Dermis microvascular lymphatic vessel endothelial cell (primary cell): Measurements from ENCODE around the gene C1orf185. TPM values are rescaled to one million over a fixed set of nuclear protein-coding genes. Genes with fewer than 3 reads are reported as not detected.
"Not testable (repeated sequence)": the region's sequence is repeated elsewhere in the genome, so short reads cannot be mapped to it uniquely, and the experiment has no call there.

Source experiments
- DNase-seq, 2 donors: peaks; one replicate each; pipeline versions ENCODE4 v3.0.0 to v3.0.0-alpha.2; 2010; ENCODE audit warnings: low read depth in 2 of 2
- total RNA-seq: library from RNA; depleted of rRNA; stranded (reverse); fragments of >200 nt; gene quantifications from 2 replicates; pipeline ENCODE4 v1.2.1, GENCODE V29; 2014

C1orf185 gene
- not detected in 2 replicates for total RNA-seq

DNA sequence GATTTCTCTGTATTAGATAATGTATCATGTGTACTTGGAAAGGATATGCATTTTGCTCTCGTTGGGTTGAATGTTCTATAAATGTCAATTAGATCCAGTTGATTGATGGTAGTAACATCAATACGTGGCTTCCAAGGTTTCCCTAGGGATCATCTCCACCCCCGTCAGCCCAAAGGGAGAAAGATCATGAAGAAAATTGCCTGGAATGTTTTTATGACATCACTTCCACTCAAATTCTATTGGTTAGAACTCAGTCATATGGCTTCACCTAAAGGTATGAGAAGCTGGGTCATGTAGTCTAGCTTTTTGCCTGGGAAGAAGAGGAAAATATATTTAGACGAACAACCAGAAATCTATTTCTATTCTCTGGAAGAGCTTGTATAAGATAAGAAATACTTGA is at the start of gene C1orf185:
C1orf185 (plus strand) TSS at position 253 of the 400 bp plus-strand sequence; CDS start at position 259, 6 bp downstream.
- DNase-seq, result no peak

DNA sequence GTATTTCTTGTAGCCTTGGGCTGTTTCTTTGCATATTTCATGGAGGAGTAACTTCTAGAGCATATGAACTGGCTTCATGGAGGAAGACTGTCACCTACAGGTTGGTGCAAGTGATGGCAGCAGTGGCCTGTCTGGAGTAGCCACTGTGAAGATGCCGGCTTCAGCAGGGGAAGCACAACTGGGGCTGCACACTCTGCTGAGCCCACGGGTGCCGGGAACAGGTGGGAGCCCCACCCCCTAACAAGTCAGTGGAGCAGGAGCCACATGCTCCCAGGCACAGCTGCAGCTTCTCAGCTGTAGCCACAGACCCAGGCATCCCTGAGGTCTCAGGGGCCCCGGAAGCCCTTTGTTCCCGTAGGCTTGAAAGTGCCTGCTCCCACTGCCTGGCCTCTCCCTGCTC is 43.2 kb upstream of the C1orf185 start:
- DNase-seq, result peak; percentile 4 to 33

DNA sequence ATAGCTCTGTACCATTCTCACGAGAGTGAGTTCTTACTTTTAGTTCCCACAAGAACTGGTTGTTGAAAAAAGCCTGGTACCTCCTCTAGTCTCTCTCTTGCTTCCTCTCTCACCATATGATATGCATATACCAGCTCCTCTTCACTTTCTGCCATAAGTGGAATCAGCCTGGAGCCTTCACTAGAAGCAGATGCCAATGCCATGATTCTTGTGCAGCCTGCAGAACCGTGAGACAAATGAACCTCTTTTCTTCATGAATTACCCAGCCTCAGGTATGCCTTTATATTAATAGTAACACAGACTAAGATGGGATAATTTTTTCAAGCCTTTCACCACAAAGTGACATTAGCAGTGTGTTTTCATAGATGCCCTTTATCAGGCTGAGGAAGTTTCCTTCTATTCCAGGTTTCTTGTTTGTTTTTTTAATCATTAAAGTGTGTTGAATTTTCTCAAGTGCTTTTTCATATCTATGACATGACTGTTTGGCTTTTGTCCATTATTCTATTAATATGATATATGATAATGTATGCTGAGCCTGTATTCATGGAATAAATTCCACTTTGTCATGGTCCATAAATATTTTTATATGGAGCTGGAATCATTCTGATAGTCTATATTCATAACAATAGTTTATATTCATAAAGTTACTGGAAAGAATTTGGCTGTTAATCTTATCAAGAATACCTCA is 40.7 kb upstream of the C1orf185 start:
- DNase-seq, result no peak

DNA sequence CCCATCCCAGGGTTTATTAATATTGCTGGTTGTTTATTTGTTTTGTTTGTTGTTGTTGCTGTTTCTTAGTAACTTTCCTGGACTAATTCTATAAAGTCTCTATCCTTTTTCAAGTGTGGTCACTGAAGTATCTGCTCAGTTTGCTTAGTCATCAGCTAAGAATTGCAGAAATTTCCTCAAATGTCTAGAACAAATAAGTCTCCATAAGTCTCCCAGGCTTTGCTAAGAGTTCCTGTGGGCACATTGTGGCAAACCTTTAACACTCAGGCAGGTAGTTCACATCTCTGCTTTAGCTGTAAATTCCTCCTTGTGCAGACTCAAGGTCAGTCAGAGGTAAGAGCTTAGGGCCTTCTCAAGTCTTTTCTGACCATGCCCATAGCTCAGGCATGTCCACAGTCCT is 38.9 kb upstream of the C1orf185 start:
- peak in 1 of 2 donors; percentile 58 for DNase-seq

DNA sequence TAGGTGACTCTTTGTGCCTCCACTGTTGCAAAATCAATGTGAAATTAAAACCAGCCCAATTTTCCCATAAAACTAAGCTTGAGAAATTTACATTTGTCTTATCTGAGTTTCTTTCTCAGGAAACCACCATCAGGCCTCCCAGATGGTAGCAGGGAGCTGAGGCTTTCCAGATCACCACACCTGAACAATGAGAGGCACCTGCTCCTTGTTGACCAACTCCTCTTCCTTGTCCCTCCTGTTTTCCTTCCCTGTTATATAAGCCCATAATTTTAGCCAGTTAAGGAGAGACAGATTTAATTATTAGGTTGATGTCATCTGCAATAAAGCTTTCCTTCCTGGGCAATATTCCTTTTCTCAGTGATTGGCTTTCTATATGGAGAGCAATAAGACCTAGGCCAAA is 32.0 kb upstream of the C1orf185 start:
- no peak for DNase-seq

DNA sequence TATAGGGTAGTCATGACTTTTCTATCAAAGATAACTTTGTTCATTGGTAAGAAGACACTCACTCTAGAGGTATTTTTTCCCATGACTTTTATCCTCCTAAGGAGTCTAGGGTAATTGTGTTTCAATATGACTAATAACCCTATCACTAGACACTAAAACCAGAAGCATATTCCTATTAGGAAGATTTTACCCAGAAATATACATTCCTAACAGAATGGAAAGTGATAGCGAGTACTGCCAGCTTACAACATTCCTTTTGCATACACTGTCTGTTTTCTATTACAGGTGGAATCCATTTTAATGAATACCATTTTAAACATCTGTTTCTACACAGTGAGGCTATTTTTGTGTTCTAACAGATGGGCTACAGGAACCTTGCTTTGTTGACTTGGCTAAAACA is 31.4 kb upstream of the C1orf185 start:
- no peak for DNase-seq

DNA sequence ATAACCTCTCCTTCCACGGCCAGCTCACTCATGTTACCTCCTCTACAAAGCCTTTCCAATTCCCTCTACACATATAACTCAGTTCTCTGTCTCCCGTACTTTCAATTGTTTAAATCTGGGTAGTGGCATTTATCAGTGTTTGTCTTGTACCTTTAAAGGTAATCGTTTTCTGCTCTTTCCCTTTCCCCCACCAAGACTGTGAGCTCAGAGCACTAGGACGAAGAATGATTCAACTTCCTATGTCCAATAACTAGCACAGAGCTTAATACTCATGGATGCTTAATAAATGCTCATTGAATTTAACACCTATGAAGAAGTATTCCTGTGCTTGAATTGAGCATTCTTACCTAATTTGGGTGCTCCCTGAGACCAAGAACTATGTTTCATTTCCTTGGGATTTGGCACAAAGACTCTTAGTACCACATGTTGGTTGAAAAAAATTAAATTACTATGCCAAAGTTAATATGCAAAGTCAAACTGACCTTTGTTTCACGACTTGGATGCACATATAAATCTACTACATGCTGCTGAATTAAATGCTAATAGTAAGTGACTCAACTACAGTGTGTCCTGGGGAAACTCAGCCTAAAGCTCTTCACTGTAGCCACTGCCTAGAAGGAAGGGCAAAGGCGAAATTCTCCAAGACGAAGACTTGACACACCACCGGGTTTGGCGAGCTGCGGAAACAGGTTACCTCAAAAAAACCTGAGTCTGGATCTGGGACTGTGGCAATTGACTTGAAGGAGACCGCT is 30.6 kb upstream of the C1orf185 start:
- no peak for DNase-seq

DNA sequence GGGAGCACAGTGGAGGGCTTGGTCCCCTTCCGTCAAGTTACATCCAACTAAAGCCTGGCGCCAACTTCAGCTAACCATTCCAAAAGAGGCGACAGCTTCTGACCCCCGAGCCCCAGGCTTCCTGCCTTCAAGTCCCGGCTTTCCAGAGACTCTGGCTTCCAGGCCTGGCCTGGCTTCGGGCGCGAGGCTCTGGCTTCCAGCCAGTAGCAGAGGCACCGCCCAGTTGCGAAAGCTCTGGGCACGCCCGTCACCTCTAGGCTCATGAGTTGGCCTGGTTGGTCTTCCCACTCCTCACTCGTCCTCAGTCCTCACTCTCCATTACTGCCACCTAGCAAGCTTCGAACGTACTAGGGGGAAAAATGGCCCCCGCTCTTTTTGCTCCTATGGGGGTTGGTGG is 30.0 kb upstream of the C1orf185 start:
- DNase-seq, result no peak

DNA sequence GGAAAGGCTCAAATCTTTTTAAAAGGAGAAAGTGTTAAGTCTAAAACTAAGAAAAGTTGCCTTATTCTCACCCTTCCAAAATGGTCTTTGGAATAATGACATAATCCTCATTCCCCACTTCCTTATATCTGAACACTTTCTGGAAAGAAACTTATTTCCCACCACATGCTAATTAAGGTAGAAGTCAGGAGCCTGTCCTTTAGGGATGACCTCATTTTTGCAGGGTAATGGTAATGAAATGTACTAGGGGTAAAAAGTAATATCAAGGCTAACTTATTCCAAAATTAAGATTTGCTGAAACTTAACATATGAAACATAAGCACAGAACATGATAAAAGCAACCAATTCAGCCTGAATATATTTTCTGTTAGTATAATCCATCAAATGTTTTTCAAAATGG is 29.4 kb upstream of the C1orf185 start:
- no peak for DNase-seq

DNA sequence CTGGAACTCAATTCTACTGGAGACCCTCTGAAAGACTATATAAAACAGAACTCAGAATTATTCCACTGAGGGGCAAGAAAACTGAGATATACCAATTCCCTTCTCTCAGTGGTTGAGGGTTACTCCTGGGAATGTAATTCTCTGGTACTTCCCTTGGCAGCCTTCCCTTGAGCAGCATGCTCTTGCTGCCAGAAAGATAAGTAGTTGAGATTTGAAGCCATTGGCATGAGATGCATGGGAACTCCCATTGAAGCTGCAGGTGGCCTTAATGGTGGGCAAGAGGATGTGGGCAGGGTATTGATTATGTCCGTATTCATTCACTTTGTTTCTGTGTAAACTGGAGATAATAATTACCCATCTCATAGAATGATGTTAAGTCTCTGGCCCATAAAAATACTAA is 28.6 kb upstream of the C1orf185 start:
- no peak for DNase-seq

DNA sequence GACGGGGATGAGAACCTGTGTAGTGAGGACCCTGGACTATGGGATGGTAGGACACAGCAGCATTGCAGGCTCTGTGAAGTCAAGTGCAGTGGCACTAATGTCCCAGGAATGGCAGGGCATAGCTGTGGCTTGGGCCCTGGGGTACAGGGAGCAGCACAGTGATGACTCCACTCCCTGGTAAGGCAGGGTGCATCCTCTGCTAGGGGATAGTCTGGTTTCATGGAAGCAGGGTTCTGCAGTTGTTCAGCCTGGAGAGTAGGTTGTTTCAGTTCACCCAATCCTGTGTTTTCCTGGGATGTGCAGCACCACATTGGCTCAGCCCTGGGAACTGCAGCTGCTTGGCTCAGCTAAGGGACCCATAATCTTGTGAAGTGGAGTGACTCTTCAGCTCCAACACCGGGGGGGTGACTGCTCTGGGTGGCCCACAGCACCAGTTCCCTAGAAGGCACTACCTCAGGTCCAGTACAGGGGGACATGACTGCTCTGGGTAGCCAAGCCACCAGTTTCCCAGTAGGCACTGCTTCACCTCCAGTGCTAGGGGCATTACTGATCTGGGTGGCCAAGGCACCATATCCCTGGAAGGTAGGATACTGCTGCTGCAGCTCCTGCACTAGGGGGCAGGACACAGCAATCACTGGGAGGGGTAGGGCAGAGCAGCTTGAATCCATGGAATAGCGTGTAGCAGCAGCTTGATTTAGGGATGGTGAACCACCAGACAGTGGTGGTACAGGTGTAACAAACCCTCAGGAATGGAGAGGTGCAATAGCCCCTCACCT is 15.3 kb upstream of the C1orf185 start:
- no peak for DNase-seq

DNA sequence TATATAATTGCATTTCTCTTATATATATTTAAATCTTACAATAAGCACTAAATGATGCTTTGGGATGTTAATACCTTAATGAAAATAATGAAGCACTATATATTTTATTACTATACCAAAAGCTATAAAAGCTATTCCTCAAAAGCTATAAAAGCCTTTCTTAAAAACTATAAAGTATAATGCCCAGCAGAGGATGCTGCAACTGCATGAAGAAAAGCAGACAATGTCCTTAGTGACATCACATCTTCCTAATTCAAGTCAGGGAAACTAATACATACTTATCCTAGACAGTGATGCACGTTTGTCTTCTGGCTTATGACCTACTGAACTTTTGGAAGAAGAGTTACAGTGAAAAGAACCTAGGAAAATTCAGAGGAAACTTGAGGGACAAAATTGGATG is 13.6 kb upstream of the C1orf185 start:
- DNase-seq, result no peak

DNA sequence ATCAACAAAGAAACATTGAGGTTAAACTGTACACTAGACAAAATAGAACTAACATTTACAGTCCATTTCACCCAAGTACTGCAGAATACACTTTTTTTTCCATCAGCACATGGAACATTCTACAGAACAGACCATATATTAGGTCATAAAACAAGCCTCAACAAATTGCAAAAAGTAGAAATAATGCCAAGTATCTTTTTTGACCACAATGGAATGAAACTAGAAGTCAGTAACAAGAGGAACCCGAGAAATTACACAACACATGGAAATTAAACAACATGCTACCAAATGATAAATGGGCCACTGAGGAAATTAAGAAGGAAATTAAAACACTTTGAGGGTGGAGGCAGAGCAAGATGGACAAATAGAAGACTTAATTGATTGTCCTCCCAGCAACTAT is 8.4 kb upstream of the C1orf185 start:
- DNase-seq, result no peak

DNA sequence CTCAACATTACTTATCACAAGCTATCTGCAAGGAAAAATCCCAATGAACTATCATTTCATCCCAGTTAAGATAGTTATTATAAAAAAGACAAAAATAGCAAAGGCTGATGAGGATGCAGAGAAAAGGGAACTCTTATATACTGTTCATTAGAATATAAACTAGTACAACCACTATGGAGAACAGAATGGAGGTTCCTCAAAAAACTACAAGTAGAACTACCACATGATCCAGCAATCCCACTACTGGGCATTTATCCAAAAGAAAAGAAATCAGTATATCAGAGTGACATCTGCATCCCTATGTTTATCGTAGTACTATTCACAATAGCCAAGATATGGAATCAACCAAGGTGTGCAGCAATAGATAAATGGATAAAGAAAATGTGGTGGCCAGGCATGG is 4.9 kb upstream of the C1orf185 start:
- no peak for DNase-seq

DNA sequence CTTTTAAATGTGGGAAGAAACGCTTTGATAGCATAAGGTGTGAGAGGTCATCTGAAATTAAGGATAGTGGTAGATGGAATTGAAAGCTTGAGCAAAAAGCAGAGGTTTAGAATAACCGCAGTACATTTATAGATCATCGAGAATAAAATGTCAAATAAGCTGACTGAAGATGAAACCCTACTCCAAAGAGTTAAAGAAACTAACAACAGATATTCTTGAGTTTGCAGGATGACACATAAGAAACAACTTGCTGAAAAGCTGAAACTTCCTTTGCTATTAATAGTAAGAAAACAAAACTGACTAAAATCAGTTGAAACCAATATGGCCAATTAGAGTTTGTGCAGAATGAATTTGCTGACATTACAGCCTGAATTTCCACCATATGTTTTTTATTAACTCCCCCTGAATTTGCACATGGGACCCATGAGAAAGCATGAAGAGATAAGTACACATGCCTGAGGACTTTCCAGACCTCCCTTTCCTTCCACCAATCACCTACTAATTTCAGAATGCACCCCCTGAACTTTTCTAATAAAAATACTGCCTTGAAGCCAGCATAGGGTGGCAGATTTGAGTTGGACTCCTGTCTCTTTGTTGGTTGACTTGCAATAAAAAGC is 1.7 kb upstream of the C1orf185 start:
- DNase-seq, result no peak

DNA sequence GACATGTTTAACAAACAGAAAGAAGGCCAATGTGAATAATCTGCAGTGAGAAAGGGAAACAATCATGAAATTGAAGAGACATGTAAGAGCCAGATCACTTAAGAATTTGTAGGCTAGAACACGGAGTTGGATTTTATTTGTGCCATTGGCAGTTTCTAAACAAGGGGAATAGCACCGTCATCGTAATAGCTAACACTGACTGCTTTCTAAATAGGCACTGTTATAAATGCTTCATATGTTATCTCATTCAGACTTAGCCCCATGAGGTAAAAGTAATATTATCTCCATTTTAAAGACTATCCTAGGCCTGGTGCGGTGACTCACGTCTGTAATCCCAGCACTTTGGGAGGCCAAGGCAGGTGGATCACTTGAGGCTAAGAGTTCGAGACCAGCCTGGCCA is 12.1 kb downstream of the C1orf185 start:
- DNase-seq, result no peak

DNA sequence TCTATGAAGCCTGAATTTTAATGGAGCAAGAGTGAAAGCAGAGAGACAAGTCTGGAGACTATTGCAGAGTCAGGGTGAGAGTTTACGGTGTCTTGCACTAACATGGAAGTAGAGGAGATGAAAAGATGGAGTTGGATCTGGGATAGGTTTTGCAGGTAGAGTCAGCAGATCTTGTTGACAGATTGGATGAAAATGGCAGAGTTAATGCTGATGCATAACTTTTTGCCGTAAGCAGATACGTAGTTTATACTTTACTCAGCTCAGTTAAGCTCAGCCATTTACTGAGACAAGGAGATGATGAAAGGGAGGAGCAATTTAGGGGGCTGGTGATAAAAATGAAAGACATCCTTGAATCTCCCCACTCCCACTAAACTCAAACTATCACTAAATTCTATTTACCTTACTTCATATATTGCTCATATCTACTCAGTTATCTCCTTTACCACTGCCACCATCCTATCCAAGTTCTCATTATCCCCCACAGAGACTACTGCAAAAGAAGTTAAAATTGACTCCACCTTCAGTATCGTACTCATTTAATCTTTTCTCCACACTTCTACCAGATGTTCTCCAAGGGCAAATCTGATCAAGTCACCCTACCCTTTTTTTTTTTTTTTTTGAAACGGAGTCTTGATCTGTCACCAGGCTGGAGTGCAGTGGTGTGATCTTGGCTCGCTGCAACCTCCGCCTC is 13.8 kb downstream of the C1orf185 start:
- no peak for DNase-seq

DNA sequence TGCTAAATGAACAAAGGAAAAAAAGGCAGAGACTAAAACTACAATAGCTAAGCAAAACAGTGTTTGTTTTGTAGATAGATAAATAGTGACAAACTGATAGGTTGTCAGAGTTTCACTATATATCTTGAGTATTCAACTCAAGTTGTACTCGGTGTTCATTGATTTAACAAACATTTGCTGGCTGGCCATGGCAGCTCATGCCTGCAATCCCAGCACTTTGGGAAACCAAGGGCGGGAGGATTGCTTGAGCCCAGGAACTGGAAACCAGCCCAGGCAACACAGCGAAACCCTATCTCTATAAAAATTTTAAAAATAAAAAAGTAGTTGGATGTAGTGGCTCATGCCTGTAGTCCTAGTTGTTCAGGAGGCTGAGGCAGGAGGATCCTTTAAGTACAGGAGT is 17.3 kb downstream of the C1orf185 start:
- DNase-seq, result no peak

DNA sequence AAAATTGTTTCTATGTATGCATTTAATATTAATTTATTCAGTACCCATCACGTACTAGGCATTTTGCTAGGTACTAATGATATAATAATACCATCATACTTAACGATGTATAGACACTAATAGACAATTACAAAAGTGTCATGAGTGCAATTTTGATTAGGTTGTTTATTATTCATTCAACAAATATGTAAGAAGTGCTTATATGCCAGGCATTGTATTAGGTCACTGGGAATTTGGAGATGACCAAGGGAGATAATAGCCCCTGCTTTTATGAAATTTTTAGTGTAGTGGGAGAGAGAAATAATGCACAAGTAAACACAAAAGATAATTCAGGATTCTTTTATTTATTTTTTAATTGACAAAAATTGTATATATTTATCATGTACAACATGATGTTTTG is 18.6 kb downstream of the C1orf185 start:
- no peak for DNase-seq

DNA sequence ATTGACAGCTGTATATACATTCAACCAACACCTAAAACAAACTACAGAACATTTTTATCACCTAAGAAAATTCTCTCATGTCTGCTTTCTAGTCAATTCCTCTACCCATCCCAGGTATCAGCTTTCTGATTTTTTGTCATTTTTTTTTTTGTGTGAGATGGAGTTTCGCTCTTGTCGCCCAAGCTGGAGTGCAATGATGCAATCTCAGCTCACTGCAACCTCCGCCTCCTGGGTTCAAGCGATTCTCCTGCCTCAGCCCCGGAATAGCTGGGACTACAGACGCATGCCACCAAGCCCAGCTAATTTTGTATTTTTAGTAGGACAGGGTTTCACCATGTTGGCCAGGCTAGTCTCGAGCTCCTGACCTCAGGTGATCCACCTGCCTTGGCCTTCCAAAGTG is 25.1 kb downstream of the C1orf185 start:
- not testable (repeated sequence) for DNase-seq

DNA sequence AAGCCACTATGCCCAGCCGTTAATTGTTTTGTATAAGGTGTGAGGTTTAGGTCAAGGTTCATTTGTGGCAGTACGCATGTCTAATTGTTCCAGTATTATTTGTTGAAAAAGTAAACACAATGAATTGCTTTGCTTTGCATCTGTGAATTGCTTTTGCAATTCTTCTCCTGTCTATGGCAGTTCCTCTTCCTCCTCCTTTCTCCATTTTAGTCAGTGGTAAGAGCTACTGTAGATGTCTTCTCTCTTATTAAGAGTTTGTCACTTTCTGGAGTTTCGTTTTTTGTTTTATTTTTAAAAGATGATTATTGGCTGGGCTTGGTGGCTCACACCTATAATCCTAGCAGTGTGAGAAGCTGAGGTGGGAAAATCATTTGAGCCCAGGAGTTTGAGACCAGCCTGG is 29.2 kb downstream of the C1orf185 start:
- no peak for DNase-seq
